GM19035 (cell line): ENCODE results near the gene CDK5RAP2.

ENCODE experiments used
- ATAC-seq: cut with Tn5 transposase; IDR thresholded peaks from one replicate; pipeline ENCODE4 v1.9.1; 2021; ENCODE audit not compliant: unreplicated experiment

CDK5RAP2 gene

DNA sequence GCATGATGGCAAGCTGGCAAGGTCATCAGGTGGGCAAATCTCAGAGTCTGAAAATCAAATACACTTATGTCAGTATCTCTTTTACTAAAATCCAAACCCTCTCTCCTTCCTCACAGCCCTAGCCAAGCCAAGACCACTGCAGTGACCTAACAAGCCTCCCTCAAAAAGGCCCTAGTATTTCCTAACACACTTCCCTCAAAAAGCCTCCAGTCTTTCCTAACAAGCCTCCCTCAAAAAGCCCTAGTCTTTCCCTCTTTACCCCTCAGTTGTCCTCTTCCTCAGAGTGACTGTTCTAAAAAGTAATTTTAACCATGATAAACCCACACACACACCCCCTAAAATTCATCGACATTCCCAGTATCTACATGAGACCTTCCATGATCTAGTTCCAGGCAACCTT lies 140.0 kb downstream of the CDK5RAP2 start:
- ATAC-seq: no peak

DNA sequence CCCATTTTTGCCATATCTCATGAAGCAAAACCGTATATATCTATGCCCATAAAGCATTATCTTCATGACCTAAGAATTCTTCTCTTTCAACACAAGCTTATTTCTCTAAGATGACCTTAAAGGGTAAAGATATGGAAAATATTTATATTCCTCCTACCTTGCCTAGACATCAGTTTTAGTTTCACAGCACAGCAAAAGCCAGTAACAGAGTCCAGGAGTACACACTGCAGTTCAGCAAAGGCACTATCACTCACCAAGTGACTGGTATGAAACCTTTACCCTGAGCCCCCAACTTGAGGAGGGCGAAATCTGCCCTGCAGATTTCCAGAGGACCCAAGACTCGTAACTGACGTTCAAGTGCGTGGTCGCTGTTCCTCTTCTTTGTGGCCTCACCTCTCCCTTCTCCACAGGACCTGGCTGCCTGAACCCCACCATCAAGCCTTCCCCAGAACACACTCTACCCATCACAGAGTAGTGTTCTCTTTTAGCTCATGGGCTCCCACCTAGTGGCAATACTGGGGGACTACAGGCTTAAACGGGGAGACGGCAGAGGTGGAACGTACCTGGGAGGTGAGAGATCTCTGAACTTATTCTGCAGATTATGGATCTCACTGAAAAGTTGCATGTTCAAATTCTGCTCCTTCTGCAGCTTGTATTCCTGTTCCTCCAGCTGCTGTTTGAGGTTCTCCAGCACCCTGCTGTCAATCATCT lies 141.0 kb downstream of the CDK5RAP2 start:
- ATAC-seq: no peak

- no peak for ATAC-seq
These were observed 141.9 kb downstream of the CDK5RAP2 start for GRCh38 chr9:120438111-120438510.

GRCh38 chr9:120436983-120437475 lies 142.9 kb downstream of the CDK5RAP2 start:
- ATAC-seq: no peak

GRCh38 chr9:120436446-120436845 lies 143.5 kb downstream of the CDK5RAP2 start:
- ATAC-seq: no peak

GRCh38 chr9:120435091-120435490 lies 144.9 kb downstream of the CDK5RAP2 start:
- no peak for ATAC-seq

GRCh38 chr9:120434532-120434931 lies 145.4 kb downstream of the CDK5RAP2 start:
- no peak for ATAC-seq

DNA sequence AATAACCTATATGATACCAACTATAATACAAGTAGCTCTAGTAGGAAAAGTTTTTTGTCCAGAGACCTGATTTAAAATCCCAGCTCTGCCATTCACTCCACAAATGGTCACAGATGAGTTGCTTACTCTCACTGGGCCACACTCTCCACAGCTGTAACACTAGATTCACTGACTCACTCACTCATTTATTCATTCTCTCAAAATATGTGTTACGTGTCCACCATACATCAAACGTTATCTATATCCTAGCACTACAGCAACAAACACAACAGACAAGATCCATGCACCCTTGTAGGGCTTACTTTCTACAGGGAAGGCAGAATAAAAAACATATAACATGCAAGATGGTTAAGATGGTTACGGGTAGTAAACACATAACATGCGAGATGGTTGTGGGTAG lies 146.3 kb downstream of the CDK5RAP2 start:
- ATAC-seq: no peak

GRCh38 chr9:120432600-120432999 lies 147.4 kb downstream of the CDK5RAP2 start:
- no peak for ATAC-seq

DNA sequence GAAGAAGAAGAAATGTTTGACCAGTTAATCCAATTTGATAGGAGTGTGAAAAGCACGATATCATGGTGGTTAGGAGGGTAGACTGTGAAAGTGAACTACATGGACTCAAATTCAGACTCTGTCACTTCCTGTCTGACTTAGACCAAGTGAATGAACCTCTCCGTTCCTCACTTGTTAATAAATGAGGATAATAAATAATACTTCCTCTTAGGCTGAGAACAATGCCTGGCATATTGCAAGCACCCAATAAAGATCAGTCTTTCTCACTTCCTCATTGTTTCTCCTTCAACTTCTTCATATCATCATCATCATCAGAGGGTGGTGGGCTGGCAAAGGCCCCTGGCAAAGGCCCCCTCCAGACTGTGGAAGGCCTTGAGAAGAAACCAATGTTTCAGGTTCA lies 148.7 kb downstream of the CDK5RAP2 start:
- no peak for ATAC-seq

GRCh38 chr9:120424248-120424647 lies 155.7 kb downstream of the CDK5RAP2 start:
- no peak for ATAC-seq

DNA sequence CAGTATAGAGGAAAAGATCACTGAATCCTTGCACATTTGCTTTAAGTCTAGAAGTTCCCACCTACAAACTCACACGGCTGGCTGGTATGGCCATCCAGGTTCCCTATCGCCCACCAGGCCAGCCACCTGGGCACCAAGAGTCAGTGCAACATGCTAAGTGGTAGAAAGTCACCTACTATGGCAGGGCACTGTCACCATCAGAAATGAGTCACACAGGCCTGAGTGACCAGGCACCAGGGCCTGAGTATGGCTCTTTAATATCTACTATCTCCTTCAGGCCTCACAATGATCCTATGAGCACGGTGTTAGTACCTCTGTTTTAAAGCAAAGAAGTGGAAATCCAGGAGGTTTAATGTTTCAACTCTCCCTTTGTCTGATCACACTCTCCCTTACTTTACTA lies 156.2 kb downstream of the CDK5RAP2 start:
- no peak for ATAC-seq

GRCh38 chr9:120421977-120422376 lies 158.0 kb downstream of the CDK5RAP2 start:
- ATAC-seq: no peak

DNA sequence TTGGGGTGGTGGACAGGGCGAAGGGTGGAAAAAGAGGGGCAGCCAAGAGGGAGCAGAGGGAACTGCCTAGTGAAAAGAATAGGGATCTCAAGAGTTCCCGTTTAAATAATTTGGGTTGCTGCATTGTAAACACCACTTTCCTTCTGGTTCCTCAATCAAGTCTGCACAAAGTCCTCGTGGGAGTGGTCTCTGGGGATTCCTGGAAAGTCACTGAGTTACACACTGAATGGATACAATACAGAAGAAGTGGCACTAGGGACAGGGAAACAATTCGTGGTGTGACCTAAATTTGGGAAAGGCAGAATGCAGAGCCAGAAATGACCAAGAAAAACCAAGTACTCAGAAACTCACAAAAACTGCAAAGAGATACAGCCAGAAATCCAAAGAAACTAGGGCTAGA lies 161.7 kb downstream of the CDK5RAP2 start:
- ATAC-seq: no peak

- no peak for ATAC-seq
These were observed 163.1 kb downstream of the CDK5RAP2 start for GRCh38 chr9:120416781-120417427.

GRCh38 chr9:120413121-120414048 lies 166.6 kb downstream of the CDK5RAP2 start:
- no peak for ATAC-seq

DNA sequence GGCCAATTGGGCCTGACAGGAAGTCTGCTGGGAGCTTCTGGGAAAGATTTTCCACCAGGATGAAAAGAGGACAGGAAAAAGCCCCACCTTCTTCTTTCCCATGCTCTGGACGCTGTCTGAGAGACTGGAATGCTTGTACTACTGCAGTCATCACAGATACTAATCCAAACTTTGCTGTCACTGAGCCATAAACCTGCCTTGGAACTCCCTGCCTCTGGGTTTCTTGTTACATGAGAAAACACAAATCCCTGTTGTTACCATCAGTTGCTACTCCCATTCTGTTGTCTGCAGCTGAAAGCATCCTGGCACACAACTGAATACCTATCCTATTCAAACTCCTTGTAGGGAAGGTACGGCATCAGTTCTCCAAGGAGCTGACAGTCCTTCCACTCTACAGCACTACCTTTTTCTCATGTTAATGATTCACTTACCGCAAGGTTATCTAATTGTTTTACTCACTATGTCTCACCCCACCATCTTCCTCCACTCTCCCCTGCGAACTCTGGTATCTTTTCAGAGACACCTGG lies 167.5 kb downstream of the CDK5RAP2 start:
- no peak for ATAC-seq

DNA sequence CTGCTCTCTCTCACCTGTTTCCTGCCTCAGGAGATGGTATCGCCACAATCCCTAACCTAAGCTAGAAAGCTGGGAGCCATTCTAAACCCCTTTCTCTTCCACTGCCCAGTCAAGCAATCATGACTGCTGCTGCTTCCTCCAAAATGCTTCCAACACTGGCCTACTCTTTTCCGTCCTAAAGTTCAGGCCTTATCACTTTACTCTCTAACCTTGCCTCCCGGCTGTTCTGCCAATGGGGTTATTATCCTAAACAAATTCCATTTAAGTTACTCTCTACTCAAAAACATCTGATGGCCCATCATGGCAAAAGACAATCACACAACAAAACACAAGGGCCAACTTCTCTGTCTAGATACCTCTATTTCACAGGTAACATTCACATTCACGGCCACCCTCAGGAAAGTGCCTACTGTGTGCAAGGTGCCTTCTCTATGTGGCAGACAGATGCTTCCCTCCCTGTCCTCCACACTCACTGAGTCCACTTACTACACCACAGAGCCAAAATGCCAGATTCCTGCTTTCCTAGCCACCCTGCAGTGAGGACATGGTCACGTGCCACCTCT lies 168.0 kb downstream of the CDK5RAP2 start:
- no peak for ATAC-seq

- ATAC-seq: no peak
These were observed 169.0 kb downstream of the CDK5RAP2 start for GRCh38 chr9:120410925-120411501.

GRCh38 chr9:120408680-120409258 lies 171.2 kb downstream of the CDK5RAP2 start:
- no peak for ATAC-seq
